Activated CD8-positive, alpha-beta memory T cell treated with anti-CD3 and anti-CD28 coated beads for 4 hours (primary cell): ENCODE measurements around the gene SERF1B.
"Not testable (repeated sequence)": the region's sequence is repeated elsewhere in the genome, so short reads cannot be mapped to it uniquely, and the experiment has no call there.

Experiments used
- DNase-seq, 2 donors: peaks; one replicate each; pipeline ENCODE4 v3.0.0-alpha.2; 2020; ENCODE audit warnings: low read depth in 2 of 2

Gene SERF1B

DNA sequence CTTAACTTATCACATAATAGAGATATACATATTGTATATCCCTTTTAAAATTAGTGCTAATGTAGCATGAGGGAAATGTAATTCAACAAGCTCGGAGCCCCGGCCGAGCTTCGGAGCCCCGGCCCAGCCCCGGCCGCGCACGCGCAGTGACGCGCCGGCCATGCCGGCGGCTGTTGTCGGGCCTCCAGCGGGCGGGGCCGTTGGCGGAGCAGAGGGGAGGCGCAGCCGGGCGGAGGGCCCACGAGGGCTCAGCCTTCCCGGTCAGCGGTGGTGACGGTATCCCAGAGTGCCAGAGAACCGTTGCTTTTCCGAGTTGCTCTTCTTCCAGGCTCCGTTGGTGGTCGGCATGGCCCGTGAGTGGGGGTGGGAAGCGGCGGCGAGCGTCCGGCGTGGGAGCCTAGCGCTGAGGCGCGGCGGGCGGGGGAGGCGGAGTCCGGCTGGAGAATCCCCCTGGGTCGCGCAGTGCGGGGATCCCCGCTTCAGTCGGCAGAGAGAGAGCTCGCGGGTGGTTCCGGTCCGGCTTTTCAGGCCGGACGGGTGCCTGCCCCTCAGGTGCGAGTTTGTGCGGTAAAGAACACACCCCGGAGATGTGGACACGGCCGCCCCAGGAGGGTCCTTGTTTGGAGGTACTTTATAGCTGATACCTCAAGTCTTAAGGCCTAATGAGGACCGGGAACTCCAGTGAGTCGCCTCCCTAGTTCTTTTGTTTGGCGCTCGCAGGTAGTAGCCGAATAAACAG lies at the start of gene SERF1B:
Gene SERF1B (plus strand): TSS at position 146 of the 739 bp plus-strand sequence. CDS start 201 bp downstream, at position 347.
- not testable (repeated sequence) for DNase-seq

- not testable (repeated sequence) for DNase-seq
Observed at GRCh38 chr5:69991713-69992112, 33.3 kb upstream of the SERF1B start.

DNA sequence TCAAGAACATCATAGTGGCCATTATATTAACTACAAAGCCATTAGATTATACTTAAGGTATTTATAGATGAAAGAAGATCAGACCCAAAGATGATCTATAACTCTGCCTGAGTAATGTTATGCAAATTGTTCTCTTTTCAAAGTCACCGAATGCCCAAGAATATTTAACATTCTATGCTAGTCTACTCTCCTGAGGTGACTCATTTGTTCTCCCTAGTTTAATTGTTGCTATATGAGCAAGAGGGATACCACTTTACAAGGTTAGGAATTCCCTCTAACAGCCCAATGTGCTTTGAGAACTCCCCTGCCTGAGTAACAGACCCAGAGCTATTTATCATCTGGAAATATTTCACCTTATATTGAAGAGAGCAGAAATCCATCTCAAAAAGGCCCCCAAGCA lies 29.5 kb upstream of the SERF1B start:
- DNase-seq, result not testable (repeated sequence)

GRCh38 chr5:70020660-70021059 lies 4.4 kb upstream of the SERF1B start:
- DNase-seq, result not testable (repeated sequence)

DNA sequence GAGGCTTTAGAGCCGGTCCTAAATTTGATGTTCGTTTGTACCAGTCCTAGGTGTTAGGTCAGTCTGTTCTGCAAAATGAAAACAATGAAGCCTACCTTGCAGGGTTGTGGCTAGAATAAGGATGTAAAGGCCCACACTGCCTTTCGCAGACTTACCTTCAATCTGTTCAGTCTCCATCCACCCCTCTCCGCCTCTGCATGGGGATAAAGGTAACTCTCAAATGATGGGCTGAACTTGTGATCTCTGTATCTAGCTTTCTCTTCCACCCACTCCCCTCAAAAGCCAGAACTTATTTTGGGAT lies 744 bp downstream of the SERF1B start:
- not testable (repeated sequence) for DNase-seq

- not testable (repeated sequence) for DNase-seq
Observed at GRCh38 chr5:70031204-70031603, 6.2 kb downstream of the SERF1B start.

DNA sequence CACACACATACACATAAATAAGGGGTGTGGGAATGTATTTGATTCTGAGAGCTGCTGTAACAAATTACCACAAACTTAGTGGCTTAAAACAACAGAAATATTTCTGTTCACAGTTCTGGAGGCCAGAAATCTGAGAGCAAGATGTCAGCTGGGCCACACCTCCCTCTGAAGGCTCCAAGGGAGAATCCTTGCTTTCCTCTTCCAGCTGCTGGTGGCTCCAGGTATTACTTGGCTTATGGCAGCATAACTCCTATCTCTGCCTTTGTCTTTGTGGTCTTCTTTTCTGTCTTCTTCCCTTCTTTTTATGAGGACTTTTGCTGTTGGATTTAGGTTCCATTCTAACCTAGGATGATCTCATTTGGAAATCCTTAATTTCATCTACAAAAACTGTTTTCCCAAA lies 16.4 kb downstream of the SERF1B start:
- not testable (repeated sequence) for DNase-seq

DNA sequence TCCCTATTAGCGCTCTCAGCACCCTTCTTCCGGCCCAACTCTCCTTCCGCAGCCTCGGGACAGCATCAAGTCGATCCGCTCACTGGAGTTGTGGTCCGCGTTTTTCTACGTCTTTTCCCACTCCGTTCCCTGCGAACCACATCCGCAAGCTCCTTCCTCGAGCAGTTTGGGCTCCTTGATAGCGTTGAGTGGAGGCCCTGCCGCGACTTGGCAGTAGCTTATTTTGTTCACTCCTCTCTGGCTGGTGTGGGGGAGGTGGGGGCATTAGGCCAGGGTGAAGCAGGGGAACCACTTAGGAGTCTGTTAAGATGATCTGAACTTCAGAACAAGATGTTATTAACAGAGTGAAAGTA lies 24.7 kb downstream of the SERF1B start:
- not testable (repeated sequence) for DNase-seq

GRCh38 chr5:70056289-70056942 lies 31.4 kb downstream of the SERF1B start:
- not testable (repeated sequence) for DNase-seq

DNA sequence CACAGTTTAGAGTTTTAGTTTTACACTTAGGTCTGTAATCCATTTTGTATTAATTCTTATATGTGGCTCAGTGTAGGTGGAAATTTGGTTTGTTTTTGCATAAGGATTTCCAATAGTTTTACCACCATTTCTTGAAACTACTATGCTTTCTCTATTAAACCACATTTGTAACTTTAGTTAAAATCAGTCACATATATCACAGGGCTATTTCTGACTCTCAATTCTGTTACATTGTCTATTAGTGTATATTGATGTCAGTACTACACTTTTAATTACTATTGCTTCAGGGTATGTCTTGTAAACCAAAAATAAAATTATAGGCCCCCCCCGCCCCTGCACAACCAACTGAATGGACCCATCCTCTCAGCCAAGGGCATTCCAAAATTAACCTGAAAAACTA lies 32.1 kb downstream of the SERF1B start:
- not testable (repeated sequence) for DNase-seq

- not testable (repeated sequence) for DNase-seq
Observed at GRCh38 chr5:70077632-70078031, 52.6 kb downstream of the SERF1B start.

- not testable (repeated sequence) for DNase-seq
Observed at GRCh38 chr5:70088907-70089464, 63.9 kb downstream of the SERF1B start.

GRCh38 chr5:70091776-70092175 lies 66.7 kb downstream of the SERF1B start:
- not testable (repeated sequence) for DNase-seq
